SK-N-SH (cell line): ENCODE measurements around the gene TBC1D8. TPM values are rescaled to one million over a fixed set of nuclear protein-coding genes. Genes with fewer than 3 reads are reported as not detected.

ENCODE experiments used
- CTCF ChIA-PET: fragments of 300-600, 350-600 bp; formaldehyde crosslinking; extraction: SDS; loops from one replicate; lab custom pipeline; 2021; lab: Yijun Ruan, JAX
- POLR2A ChIA-PET: fragments of 350-600 bp; sonication (Branson Sonifier 250); formaldehyde crosslinking; extraction: SDS; loops from one replicate; lab custom pipeline; 2020; ENCODE audit warnings: antibody characterized with exemption, inconsistent platforms; lab: Yijun Ruan, JAX
- DNase-seq: peaks from one replicate; pipeline ENCODE4 v3.0.0; 2012
- H2AFZ ChIP-seq: fragments of 200-600 bp; sonication (generic); 2 replicates; pipeline ENCODE4 v1.8.1; 2016; ENCODE audit warnings: antibody characterized with exemption, mild to moderate bottlenecking, low read depth
- H3F3A ChIP-seq: fragments of 200-600 bp; sonication (generic); replicated peaks from 2 replicates; pipeline ENCODE3; 2016; ENCODE audit warnings: antibody characterized with exemption, mild to moderate bottlenecking; ENCODE audit not compliant: insufficient read depth
- H3K27ac ChIP-seq, 2 experiments: fragments of 200-500 bp in 1 of 2; fragments of 200-600 bp in 1 of 2; sonication (Bioruptor generic) in 1 of 2; sonication (generic), shearing (Covaris generic) in 1 of 2; 2 replicates each; pipeline versions ENCODE4 v1.5.1 to v1.6.1; 2014 to 2016; ENCODE audit warnings: low read depth in 2 of 2, inconsistent platforms in 1 of 2, low read length in 1 of 2, mild to moderate bottlenecking in 1 of 2, mixed read lengths in 1 of 2
- H3K27me3 ChIP-seq: fragments of 200-600 bp; sonication (generic), shearing (Covaris generic); 2 replicates; pipeline ENCODE4 v1.6.1; 2016; ENCODE audit warnings: mixed run types; ENCODE audit not compliant: insufficient read depth
- H3K36me3 ChIP-seq, 2 experiments: fragments of 200-500 bp in 1 of 2; fragments of 200-600 bp in 1 of 2; sonication (Bioruptor generic) in 1 of 2; sonication (generic) in 1 of 2; replicated peaks in 1 of 2; 2 replicates each; pipeline versions ENCODE3 to v1.5.1; 2014 to 2016; ENCODE audit warnings: low read length in 1 of 2, mild to moderate bottlenecking in 1 of 2; ENCODE audit not compliant: insufficient read depth in 2 of 2, control insufficient read depth in 1 of 2
- H3K4me1 ChIP-seq, 2 experiments: fragments of 200-500 bp in 1 of 2; fragments of 200-600 bp in 1 of 2; sonication (Bioruptor generic) in 1 of 2; sonication (generic), shearing (Covaris generic) in 1 of 2; 2 replicates each; pipeline versions ENCODE4 v1.5.1 to v1.6.1; 2014 to 2016; ENCODE audit warnings: low read depth in 1 of 2, low read length in 1 of 2, mixed run types in 1 of 2; ENCODE audit not compliant: insufficient read depth in 2 of 2, control insufficient read depth in 1 of 2
- H3K4me2 ChIP-seq: fragments of 200-600 bp; sonication (generic), shearing (Covaris generic); 2 replicates; pipeline ENCODE4 v1.6.1; 2017; ENCODE audit warnings: mixed run types
- H3K4me3 ChIP-seq, 2 experiments: fragments of 200-500 bp in 1 of 2; fragments of 200-600 bp in 1 of 2; sonication (Bioruptor generic) in 1 of 2; sonication (generic), shearing (Covaris generic) in 1 of 2; 2 replicates each; pipeline versions ENCODE4 v1.5.1 to v1.8.1; 2014 to 2016; ENCODE audit warnings: low read depth in 2 of 2, inconsistent platforms in 1 of 2, low read length in 1 of 2, mild to moderate bottlenecking in 1 of 2, mixed read lengths in 1 of 2, moderate library complexity in 1 of 2
- H3K79me2 ChIP-seq: fragments of 200-600 bp; sonication (generic); 2 replicates; pipeline ENCODE4 v1.8.1; 2017; ENCODE audit warnings: mild to moderate bottlenecking; ENCODE audit not compliant: insufficient read depth
- H3K9ac ChIP-seq: fragments of 200-600 bp; sonication (generic); 2 replicates; pipeline ENCODE4 v1.6.1; 2017; ENCODE audit warnings: mixed run types
- H3K9me2 ChIP-seq: fragments of 200-600 bp; sonication (generic); 2 replicates; pipeline ENCODE4 v1.6.1; 2017; ENCODE audit warnings: mixed run types
- H3K9me3 ChIP-seq: fragments of 200-600 bp; sonication (generic); 2 replicates; pipeline ENCODE4 v1.6.1; 2017; ENCODE audit warnings: mixed run types, mild to moderate bottlenecking, moderate library complexity
- H4K20me1 ChIP-seq: fragments of 200-600 bp; sonication (generic); 2 replicates; pipeline ENCODE4 v1.6.1; 2017; ENCODE audit warnings: mild to moderate bottlenecking, mixed run types; ENCODE audit not compliant: insufficient read depth
- CTCF ChIP-seq: fragments of 200-600 bp; sonication (generic); IDR thresholded peaks from 2 replicates; pipeline ENCODE4 v1.6.1; 2017; ENCODE audit warnings: antibody characterized with exemption, mild to moderate bottlenecking, moderate library complexity
- ELF1 ChIP-seq: IDR thresholded peaks from 2 replicates; pipeline ENCODE4 v1.4.0; 2012
- EP300 ChIP-seq, 2 experiments: IDR thresholded peaks; 2 replicates each; pipeline versions ENCODE4 v1.4.0 to v1.6.1; 2012; ENCODE audit warnings: borderline replicate concordance in 1 of 2, low read depth in 1 of 2, low read length in 1 of 2
- EZH2phosphoT487 ChIP-seq: fragments of 200-600 bp; sonication (generic); IDR thresholded peaks from 2 replicates; pipeline ENCODE4 v1.6.1; 2017; ENCODE audit warnings: low read depth, mixed run types, mild to moderate bottlenecking, antibody characterized with exemption, moderate library complexity, borderline replicate concordance
- JUND ChIP-seq: IDR thresholded peaks from 2 replicates; pipeline ENCODE4 v1.4.0; 2012
- NRF1 ChIP-seq: IDR thresholded peaks from 2 replicates; pipeline ENCODE4 v1.6.1; 2012; ENCODE audit warnings: low read depth, mild to moderate bottlenecking, low read length
- RCOR1 ChIP-seq: fragments of 150-350 bp; IDR thresholded peaks from 2 replicates; pipeline ENCODE4 v1.6.1; 2017; ENCODE audit warnings: antibody characterized with exemption, low read length
- RFX5 ChIP-seq: IDR thresholded peaks from 2 replicates; pipeline ENCODE4 v1.6.1; 2012; ENCODE audit warnings: mild to moderate bottlenecking, improper control_type of control experiment, low read length
- TAF1 ChIP-seq: IDR thresholded peaks from 2 replicates; pipeline ENCODE4 v1.6.1; 2012; ENCODE audit warnings: low read depth, mild to moderate bottlenecking, low read length, moderate library complexity, borderline replicate concordance
- TCF12 ChIP-seq: IDR thresholded peaks from 2 replicates; pipeline ENCODE4 v1.4.0; 2012
- WGBS: methylation state at CpG from one replicate; pipeline ENCODE4 v1.1.6; 2017; ENCODE audit warnings: low lambda C conversion rate; 5-methylcytosine and 5-hydroxymethylcytosine counted together
- polyA plus RNA-seq, 3 experiments: library from polyadenylated mRNA; depleted of rRNA; stranded (reverse); fragments of >200 nt; gene quantifications; 2 replicates each; pipeline ENCODE4 v1.2.3, GENCODE V29; 2012
- TF ChIP-seq, protein P1 (sequence below): IDR thresholded peaks from 2 replicates; pipeline ENCODE4 v1.6.1; 2012; ENCODE audit warnings: mild to moderate bottlenecking, low read depth, low read length, moderate library complexity
- TF ChIP-seq, protein P2 (sequence below): IDR thresholded peaks from 2 replicates; pipeline ENCODE4 v1.4.0; 2012; ENCODE audit warnings: low read depth, borderline replicate concordance

Gene TBC1D8
- polyA plus RNA-seq, 1 of the 3 experiments (the other 2 are of a cell fraction), result 5.3 TPM

DNA sequence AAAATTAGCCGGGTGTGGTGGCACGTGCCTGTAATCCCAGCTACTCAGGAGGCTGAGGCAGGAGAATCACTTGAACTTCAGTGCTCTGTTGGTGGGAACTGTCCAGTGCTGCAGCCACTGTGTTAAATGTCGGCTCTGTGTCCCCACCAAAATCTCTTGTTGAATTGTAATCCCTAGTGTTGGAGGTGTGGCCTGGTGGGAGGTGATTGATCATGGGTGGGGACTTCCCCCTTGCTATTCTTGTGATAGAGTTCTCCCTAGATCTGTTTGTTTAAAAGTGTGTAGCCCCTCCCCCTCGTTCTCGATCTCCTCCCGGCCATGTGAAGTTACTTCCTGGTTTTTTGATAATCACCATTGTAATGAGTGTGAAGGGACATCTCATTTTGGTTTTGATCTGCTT lies 158.9 kb downstream of the TBC1D8 start:
- Histone ChIP-seq H4K20me1 (no peaks in the 10 kb centered on the region), H3K4me2 (no peak overlapping the region), H3K27me3 (no peaks in the 10 kb centered on the region), H3K9me2 (no peaks in the 10 kb centered on the region), H3K4me3 (no peak overlapping the region), H3K9me3 (no peaks in the 10 kb centered on the region), H2AFZ (no peak overlapping the region), H3F3A (no peaks in the 10 kb centered on the region), H3K4me1 (no peaks in the 10 kb centered on the region; a peak in 1 of 4 replicates), H3K9ac (no peak overlapping the region), H3K27ac (no peak overlapping the region), H3K79me2 (no peaks in the 10 kb centered on the region), H3K36me3 (peaks cover 8 to 65% of the 10 kb centered on the region in 2 experiments)
- WGBS, result 100% methylated on average over 6 of the region's 6 CpGs
- ChIA-PET POLR2A (no interaction called here), CTCF (no interaction called here)
- TF ChIP-seq, protein P1, sequence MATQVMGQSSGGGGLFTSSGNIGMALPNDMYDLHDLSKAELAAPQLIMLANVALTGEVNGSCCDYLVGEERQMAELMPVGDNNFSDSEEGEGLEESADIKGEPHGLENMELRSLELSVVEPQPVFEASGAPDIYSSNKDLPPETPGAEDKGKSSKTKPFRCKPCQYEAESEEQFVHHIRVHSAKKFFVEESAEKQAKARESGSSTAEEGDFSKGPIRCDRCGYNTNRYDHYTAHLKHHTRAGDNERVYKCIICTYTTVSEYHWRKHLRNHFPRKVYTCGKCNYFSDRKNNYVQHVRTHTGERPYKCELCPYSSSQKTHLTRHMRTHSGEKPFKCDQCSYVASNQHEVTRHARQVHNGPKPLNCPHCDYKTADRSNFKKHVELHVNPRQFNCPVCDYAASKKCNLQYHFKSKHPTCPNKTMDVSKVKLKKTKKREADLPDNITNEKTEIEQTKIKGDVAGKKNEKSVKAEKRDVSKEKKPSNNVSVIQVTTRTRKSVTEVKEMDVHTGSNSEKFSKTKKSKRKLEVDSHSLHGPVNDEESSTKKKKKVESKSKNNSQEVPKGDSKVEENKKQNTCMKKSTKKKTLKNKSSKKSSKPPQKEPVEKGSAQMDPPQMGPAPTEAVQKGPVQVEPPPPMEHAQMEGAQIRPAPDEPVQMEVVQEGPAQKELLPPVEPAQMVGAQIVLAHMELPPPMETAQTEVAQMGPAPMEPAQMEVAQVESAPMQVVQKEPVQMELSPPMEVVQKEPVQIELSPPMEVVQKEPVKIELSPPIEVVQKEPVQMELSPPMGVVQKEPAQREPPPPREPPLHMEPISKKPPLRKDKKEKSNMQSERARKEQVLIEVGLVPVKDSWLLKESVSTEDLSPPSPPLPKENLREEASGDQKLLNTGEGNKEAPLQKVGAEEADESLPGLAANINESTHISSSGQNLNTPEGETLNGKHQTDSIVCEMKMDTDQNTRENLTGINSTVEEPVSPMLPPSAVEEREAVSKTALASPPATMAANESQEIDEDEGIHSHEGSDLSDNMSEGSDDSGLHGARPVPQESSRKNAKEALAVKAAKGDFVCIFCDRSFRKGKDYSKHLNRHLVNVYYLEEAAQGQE, result 0 out of 2 replicates have a peak, but pooled peaks have one; percentile 25
- TF ChIP-seq RCOR1 (no peak), EP300 (IDR thresholded peaks at IDR 0.05; ENCODE audit: borderline replicate concordance in 1 of 2, low read depth in 1 of 2, low read length in 1 of 2) (no peak)
- DNase-seq, result no peak

DNA sequence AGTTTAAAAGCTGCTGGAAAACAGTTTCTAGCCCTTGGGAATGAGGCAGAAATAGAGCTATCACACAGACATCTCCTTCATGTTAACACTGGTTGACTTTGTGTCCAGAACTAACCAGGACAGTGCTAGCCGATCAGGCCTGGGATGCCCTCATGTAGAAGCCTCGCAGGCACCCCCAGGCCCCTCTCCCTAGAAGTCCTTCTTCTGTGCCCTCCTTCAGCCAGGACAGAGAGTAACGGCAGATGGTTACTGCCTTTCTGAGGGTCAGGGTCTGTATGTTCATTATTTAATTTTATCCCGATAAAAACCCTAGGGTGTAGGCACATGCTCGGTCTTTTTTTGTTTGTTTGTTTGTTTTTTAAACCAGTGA lies 159.8 kb downstream of the TBC1D8 start:
- TF ChIP-seq JUND (no peak), TAF1 (no peak)
- CTCF ChIA-PET, result no interaction called here
- POLR2A ChIA-PET, result no interaction called here
- no peaks in the 10 kb centered on the region for H3K9me3 ChIP-seq
- no peak overlapping the region for H3K4me3 ChIP-seq
- H3K27me3 ChIP-seq, result no peaks in the 10 kb centered on the region
- H3K9me2 ChIP-seq, result no peaks in the 10 kb centered on the region
- no peaks in the 10 kb centered on the region for H4K20me1 ChIP-seq
- DNase-seq, result no peak
- H3K9ac ChIP-seq, result no peak overlapping the region
- H3K27ac ChIP-seq, result no peak overlapping the region
- no peaks in the 10 kb centered on the region; a peak in 1 of 4 replicates for H3K4me1 ChIP-seq
- no peaks in the 10 kb centered on the region for H3F3A ChIP-seq
- 98% methylated on average over 4 of the region's 5 CpGs for WGBS
- H2AFZ ChIP-seq, result no peak overlapping the region
- peaks cover 3 to 63% of the 10 kb centered on the region in 2 experiments for H3K36me3 ChIP-seq
- H3K4me2 ChIP-seq, result no peak overlapping the region
- no peaks in the 10 kb centered on the region for H3K79me2 ChIP-seq

GRCh38 chr2:100990650-100991403 lies 160.4 kb downstream of the TBC1D8 start:
- Histone ChIP-seq H3K79me2 (no peaks in the 10 kb centered on the region), H3K9me3 (no peaks in the 10 kb centered on the region), H2AFZ (no peak overlapping the region), H3F3A (no peaks in the 10 kb centered on the region), H3K27me3 (no peaks in the 10 kb centered on the region), H3K36me3 (peaks cover 4 to 61% of the 10 kb centered on the region in 2 experiments), H3K9ac (no peak overlapping the region), H3K27ac (no peak overlapping the region), H3K4me1 (no peaks in the 10 kb centered on the region; a peak in 1 of 4 replicates), H3K4me2 (no peak overlapping the region), H3K4me3 (no peak overlapping the region), H4K20me1 (no peaks in the 10 kb centered on the region), H3K9me2 (no peaks in the 10 kb centered on the region)
- DNase-seq, result no peak
- WGBS, result 84% methylated on average over 14 of the region's 24 CpGs
- ChIA-PET POLR2A (no interaction called here), CTCF (interaction anchor here (6.6 kb wide), 1 partner anchor 382 kb away, joined by 118 read pairs; no protein-coding TSS in a partner anchor)
- no peak for TF ChIP-seq CTCF
- TF ChIP-seq TAF1, result no peak
- no peak for TF ChIP-seq RFX5
- TF ChIP-seq ELF1, result no peak
- TF ChIP-seq EZH2phosphoT487, result no peak
- TF ChIP-seq, protein P2, sequence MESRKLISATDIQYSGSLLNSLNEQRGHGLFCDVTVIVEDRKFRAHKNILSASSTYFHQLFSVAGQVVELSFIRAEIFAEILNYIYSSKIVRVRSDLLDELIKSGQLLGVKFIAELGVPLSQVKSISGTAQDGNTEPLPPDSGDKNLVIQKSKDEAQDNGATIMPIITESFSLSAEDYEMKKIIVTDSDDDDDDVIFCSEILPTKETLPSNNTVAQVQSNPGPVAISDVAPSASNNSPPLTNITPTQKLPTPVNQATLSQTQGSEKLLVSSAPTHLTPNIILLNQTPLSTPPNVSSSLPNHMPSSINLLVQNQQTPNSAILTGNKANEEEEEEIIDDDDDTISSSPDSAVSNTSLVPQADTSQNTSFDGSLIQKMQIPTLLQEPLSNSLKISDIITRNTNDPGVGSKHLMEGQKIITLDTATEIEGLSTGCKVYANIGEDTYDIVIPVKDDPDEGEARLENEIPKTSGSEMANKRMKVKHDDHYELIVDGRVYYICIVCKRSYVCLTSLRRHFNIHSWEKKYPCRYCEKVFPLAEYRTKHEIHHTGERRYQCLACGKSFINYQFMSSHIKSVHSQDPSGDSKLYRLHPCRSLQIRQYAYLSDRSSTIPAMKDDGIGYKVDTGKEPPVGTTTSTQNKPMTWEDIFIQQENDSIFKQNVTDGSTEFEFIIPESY, result no peak
- no peak for TF ChIP-seq TCF12
- TF ChIP-seq NRF1, result no peak
